HG02870 (cell line): Measurements from ENCODE around the gene DOCK3.
"Not testable (repeated sequence)": the region's sequence is repeated elsewhere in the genome, so short reads cannot be mapped to it uniquely, and the experiment has no call there.

Experiments
- ATAC-seq: cut with Tn5 transposase; IDR thresholded peaks from one replicate; pipeline ENCODE4 v1.9.1; 2021; ENCODE audit warnings: mild to moderate bottlenecking, moderate library complexity; ENCODE audit not compliant: unreplicated experiment

DOCK3 gene

DNA sequence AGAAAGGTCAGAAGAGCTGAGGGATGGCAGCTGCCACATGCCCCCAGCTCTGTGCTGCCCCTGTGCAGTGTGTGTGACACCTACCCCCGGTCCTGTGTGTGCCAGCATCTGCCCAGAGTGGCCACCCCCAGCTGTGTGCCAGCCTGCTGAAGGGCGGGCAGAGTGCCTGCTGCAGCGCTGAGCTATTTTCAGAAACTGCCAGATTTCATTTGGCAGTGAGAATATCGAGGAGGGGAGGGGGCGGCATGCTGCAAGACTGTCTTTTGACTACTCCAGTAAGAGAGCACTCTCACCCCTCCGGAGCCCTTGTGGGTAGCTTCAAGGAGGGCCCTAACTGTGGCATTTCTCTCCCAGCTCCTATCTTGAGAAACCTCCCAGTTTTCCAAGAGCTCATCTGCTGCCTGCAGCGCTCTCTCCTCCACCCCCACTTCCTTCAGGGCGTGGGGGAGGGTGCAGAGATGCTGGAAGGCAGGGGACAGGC lies 25.2 kb upstream of the DOCK3 start:
- ATAC-seq: no peak

DNA sequence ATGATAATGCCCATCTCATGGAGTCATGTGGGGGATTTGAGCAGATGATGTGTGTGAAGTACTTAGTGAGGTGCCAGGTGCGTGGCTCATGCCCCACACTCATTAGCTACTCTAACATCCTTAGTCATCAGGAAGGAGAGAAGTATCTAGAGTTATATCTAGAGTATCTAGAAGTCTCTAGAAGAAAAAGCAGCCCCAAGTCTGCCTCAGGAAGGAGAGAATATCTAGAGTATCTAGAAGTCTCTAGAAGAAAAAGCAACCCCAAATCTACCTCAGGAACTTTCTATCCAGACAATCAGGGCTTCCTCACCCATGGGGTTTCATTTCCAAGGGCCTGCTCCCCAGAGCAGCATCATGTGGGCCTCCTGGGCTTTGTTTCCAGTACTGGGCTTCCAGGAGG lies 24.7 kb upstream of the DOCK3 start:
- no peak for ATAC-seq

DNA sequence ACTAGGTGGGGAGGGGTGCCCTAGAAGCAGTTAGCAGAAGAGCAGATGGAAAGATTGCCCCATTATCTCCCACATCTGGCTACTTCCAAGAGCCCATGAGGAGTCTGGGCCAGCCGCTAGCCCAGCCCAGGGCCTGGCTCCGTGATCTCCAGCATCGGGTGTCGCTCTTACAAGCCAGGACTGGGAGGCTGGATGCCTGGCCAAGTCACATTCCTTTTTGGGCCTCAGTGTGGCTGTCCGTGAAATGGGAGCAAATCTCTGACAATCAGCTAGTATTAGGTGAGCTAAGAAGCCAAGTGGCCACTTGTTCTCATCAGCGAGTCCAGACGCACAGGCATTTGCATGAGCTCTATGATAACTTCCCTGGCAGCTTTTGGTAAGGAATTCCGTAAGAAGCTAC lies 23.3 kb upstream of the DOCK3 start:
- no peak for ATAC-seq

DNA sequence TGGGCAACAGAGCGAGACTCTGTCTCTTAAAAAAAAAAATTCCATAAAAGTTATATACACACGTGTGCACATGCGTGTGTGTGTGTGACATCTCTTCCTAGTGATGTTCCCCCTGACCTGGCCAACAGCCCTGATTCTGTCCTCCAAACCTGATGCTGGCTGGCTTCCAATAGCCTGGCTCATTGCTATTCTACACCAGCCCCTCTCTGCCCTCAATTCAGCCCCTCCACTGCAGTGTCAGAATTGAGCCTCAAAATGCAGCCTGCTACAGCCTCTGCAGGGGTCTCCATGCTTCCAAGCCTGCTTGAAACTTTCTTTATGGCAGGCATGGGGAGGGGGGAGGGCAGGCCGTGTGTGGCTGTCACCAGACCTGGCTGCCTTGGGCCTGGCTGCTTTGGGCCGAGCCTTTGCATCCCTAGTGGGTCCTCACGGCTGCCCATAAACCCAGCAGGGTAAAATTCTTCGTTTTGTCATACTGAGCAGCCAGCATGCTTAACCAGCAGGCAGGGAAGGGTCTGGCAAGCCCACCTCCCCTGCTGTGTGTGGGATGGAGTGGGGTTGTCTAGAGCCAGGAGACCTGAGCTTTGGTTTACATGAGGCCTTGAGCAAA lies 22.7 kb upstream of the DOCK3 start:
- ATAC-seq: no peak

DNA sequence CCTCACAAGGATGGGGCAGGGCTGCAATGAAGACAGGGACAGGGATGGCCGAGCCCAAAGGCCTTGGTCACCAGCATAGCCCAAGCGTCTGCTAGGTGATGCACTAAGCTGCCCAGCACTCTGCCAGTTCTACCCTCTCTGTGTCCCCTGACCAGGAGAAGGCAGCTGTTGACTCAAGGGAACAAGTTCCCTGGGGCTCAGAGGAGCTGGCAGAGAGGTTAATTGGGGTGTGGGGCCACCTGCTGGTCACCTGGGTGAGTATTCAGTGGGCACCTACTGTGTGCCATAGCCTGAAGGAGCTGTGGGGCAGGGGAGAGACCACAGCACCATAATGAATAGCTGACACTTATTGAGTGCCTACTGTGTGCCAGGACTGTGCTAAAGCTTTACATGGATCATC lies 22.0 kb upstream of the DOCK3 start:
- no peak for ATAC-seq

DNA sequence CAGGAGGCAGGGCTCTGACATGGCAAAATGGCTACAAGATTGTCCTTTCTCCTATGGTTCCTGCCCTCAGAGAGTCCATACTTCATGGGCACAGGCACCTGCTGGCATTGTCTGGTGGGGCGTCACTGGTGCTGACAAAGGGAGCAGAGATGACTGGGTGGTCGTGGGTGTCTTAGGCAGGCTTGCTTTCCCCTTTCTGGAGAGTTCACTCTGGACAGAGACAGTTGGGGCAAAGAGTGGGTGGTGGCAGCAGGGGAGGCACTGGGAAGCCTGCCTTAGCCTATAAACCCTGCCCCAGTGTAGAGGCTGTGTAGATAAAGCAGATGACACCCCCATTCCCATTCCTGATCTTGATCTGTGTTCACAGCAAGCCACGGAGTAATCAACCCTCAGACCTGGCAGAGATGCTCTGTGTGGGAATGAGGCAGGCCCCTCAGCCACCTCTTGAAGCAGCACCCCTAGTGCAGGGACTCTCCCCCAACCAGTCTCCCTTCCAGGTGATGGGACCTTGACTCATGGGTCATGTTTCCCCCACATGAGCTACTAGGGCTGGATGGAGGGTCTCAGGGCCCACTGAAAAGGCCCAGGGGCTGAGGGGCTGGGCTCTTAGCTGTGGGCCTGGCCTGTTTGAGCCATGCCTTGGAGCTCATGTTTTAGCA lies 20.7 kb upstream of the DOCK3 start:
- no peak for ATAC-seq

DNA sequence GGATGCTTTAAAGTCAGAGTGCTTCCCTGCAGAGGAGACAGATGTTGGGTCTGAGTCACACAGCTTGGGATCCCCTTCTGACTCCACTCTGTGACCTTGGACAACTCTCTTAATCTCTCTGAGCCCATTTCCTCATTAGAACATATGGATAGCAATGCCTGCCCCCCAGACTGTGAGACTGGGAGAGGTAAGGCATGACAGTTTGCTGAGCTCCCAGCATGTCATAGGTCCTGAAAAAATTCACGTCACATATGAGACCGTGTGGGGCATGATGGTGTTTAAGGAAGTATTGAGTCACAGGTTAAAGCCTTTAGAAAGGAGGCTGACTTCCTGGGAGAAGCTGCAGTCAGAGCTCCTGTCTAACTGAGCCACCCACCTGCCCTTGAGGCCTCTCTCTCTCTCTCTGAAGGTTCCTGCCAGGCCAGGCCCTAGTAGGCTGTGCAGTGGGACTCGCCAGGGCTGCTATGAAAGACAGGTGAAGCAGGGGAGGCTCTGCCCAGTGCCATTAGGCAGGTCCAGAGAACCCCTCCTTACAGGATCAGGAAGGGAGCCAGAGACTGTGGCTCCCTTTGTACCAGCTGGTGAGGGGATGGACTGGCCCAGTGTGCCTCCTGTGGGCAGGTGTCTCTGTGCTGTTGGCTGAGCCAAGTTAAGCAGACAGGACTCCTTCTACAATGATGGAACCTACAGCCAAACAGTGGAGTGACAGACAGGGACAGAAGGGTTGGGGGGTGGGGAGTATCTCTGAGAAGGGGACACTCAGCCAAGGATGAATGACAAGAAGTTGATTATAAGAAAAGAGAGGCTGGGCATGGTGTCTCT lies 19.5 kb upstream of the DOCK3 start:
- ATAC-seq: no peak

DNA sequence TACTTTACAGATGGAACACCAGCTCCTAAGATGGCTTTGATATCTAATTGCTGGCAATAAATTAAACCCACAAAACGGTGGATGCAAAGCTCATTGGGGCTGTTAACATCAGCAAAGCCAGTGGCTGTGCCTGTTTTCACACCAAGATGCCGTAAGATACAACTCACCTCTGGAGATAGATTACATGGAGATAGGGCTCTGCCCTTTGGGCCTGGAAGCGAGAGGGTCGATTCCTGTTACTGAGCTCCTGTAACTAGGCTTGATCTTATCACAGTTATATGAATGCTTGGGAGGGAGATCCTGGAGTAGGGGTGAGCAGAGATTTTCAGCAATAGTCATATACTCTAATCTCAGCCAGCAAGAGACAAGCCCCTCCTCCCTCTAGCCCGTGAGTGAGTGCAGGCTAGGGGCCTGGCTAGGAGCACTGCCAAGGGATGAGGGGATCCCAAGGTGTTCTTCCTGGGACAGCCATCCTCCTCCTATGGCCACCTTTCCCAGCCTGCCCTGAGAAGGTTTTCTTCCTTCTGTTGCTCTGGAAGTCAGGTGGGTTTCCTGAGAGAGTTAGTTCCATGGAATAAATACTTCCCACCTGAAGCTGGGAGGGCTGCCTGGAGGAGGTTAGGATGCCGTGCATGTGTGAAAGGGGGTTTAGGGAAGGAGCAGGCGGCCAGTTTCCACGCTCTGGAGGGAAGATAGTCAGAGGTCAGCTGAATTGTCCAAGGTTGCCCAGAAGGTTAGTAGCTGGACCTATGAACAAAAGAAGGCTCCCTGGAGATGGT lies 18.1 kb upstream of the DOCK3 start:
- ATAC-seq: no peak

DNA sequence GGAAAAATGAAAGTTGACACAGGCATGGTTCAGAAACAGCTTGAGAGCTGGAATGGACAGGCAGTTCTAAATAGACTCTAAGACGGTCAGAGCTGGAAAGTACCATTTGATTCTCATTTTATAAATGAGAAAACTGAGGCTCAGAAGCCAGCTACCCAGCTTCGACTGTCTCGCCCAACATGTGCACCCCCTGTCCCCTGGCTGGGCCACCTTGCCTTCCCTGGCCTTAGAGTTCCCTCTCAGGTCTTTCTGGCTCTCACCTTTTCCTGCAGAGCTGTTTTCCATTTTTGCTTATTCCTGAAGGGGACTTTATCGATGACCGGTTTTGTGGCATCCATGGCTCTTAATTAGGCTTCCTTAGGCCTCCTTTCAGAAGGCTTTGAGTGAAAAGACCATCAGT lies 17.3 kb upstream of the DOCK3 start:
- ATAC-seq: no peak

DNA sequence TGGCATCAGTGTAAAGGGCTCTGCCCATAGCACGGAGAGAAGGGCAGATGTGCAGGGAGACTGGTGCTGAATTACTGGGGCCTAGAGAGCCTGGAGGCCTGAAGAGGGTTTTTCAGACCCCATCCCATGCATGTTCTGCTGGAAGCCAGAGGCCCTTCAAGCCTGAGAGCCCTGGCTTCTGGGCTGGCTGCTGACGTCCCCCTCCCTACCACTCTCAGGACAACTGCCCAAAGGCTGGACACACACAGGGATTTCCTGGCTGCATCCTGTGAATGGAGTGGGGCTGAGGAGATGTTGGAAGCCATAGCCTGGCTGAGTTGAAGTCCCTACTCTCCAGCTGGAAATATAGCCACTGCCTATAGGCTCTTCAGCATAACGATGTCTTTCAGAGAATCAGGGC lies 16.9 kb upstream of the DOCK3 start:
- ATAC-seq: no peak

DNA sequence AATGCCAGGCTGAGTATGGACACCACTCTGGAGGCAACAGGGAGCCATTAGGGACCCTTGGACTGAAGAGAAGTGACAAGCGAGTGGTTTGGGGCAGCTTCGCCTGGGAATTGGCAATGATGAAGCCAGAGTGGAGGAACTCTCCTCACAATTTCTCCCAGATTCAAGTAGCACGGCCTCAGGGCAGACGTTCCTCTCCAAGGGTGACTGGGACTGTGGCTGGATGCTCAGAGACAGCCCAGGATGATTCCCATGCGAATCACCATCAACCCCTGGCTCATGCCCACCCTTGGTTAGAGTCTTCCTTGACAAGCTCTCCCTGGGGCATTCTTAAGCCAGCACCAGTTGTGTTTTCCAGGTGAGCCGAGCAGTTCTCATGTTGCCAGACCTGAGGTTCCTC lies 16.3 kb upstream of the DOCK3 start:
- no peak for ATAC-seq

DNA sequence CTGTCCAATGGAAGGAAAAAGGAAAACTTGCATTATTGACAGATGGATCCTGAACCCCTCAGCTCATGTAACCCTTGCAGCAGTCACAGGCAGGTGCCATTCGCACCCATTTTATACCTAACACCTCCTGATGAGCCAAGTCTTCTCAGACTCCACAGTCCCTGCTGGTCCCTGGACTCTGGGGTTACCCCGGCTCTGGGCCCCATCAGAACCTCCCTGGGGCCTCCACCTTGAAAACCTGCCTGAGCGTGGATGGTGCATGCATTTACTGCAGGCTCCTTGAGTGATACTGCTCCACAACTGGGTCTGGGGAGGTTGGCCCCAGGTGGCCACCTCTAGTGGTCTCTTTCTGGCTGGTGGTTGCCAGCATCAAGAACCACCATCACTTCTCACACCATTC lies 15.9 kb upstream of the DOCK3 start:
- no peak for ATAC-seq

DNA sequence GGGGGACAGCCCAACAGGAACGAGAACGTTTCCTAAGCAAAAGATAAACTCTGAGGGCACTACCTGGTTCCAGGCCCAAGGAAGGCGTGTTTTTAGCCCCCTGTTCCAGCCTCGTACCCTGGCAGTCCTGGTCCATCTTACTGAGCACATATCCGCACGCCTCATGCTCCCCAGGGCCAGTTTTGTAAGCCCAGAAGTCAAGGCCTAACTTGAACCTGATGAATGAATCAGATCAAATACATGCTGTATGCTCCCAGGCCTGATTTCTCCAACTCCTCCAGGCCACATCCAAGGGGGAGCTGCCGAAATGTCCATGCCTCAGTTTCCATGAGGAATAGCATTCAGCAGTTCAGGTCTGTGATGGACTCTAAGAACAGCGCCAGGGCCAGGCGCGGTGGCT lies 14.3 kb upstream of the DOCK3 start:
- no peak for ATAC-seq

DNA sequence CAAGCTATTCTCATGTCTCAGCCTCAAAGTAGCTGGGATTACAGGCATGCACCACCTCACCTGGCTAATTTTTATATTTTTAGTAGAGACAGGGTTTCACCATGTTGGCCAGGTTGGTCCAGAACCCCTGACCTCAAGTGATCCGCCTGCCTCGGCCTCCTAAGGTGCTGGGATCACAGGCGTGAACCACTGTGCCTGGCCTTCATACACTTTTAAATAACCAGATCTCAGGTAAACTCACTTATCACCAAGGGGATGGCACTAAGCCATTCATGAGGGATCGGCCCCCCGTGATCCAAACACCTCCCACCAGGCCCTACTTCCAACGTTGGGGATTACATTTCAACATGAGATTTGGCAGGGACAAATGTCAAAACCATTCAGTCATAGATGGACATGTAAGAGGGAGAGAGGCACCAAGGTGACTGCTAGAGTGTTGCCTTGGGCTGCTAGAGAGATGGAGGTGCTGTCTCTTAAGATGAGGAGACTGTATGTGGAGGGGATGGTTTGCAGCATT lies 13.3 kb upstream of the DOCK3 start:
- no peak for ATAC-seq

DNA sequence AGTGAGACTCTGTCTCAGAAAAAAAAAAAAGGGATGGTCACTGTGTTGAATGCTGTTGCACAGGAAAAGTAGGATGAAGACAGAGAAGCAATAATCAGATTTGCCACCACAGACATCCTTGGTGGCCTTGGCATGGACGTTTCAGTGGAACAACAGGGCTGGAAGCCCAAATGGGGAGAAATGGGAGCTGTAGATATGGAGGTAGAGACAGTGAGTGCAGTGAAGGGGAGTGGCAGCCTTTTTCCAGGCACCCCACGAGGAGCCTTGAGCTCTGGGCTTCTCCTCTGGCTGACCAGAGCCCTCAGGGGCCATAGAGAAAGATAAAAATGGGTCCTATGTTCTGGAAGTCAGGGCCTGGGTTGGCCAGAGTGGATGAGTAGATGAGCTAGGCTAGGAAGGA lies 12.3 kb upstream of the DOCK3 start:
- ATAC-seq: no peak

DNA sequence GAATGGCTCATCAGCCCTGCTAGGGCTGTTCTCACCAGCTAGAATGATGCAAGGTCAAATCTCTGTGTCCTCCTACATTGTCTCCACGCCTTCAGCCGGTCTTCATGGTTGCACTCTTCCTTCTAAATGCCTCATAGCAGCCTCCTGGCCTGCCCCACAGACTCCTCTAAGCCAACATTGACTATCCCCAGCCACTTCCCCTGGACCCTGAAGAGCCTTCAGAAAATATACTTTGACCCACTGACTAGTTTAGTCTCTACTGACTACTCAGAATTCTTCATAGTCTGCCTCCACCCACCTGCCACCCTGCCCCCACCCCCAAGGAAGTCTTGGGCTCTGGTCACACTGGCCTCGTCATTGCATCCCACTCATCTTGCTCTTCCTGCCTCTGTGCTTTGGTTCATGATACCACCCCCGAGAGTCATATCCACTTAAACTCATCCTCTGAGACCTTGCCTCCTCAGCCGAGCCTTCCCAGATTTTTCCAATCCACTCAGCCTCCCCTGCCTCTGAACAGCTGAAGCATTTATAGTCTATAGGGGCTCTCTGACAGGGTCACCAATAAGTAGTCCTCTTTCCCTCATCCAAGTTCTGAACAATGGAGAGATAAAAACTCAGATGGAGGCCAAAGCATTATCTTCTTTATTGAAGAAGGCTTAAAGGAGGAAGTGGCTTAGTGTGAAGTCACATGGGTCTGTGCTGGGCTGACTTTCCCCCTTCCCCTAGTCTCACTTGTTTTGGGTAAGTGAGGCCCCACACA lies 9.5 kb upstream of the DOCK3 start:
- ATAC-seq: no peak

DNA sequence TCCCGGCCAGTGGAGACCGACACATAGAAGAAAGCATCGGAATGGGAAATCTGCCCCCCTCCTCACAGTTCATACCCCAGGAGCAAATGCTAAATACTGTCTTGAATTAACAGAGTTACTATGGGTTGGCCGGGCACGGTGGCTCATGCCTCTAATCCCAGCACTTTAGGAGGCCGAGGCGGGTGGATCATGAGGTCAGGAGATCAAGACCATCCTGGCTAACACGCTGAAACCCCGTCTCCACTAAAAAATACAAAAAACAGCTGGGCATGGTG lies 8.9 kb upstream of the DOCK3 start:
- ATAC-seq: not testable (repeated sequence)

DNA sequence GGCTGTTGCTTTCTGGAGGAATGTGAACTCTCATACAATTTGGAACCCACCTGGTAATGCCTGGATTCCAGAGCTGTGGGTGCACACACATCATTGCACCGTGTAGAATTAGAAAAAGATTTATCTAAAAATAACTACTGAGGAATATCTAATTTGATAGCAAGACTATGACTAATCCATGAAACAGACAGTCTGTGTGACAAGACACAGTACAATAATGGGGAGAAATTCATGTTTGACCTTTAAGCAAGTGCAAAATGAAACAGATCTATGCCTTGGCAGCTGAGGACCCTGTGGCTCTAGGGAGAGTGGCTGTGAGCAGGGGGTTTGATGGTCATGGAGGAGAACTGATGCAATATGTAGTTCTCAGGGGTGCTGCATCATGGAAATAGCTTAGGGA lies 7.9 kb upstream of the DOCK3 start:
- ATAC-seq: no peak

DNA sequence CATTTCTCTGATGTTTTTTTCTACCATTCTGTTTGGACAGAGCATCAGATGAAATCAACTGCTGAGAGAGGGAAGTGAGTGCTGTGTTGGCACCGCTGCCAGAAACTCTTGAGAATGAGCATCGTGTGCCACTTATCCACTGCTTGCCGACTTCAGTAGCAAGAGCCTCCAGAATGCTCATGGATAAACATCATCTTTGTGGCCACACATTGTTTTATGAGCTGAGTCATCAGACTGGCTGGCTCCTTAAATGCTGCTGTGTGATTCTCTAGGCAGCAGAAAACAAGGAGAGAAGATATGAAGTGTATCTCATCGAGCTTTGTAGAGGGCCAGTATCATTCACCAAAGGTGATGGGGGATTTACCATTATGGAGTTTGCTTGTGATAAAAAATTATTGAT lies 3.4 kb upstream of the DOCK3 start:
- ATAC-seq: no peak

DNA sequence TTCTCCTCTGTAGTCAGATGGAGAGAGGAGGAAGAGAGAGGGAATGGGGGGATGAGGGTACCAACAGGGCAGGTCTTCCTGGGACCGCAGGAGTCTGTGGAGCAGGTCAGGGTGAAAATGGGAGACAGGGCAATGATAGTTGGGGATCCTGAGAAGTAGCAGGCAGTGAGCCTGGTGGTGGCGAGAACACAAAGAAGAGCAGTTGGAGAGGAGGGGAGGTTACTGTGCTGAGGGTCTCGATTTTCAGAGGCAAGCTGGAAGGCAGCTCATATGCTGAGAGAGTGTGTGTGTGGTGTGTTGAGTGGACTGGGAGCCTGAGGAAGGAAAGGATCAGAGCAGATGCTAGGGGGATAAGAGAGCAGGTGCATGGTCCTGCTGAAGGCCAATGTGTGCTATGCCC lies 2.1 kb upstream of the DOCK3 start:
- ATAC-seq: no peak

DNA sequence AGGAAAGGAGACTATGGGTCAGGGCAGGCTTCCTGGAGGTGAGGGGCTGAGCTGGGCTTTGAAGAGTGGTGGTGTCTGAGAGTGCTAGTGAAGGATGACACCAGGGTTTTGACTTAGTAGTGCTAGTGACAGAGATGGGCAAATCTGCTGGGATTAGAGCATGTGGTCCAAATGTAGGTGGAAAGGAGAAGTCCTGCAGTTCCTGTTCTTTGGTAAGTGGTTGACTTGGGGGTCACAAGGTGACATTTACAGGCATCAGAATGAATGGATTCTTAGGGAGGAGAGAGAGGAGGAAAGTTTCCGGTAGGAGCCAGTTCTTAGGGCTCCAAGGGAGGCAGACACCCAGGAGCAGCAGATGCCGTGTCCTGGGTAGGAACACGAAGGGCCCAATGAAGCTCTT lies 796 bp upstream of the DOCK3 start:
- no peak for ATAC-seq
